Fibroblast of mammary gland (primary cell): Measurements from ENCODE around the gene SNX32.

ENCODE experiments used
- DNase-seq: peaks from one replicate; pipeline ENCODE4 v3.0.0-alpha.2; 2010; ENCODE audit warnings: low read depth
- H3K4me3 ChIP-seq: 2 replicates; pipeline ENCODE4 v1.5.1; 2011; ENCODE audit warnings: low read depth, mild to moderate bottlenecking, low read length, moderate library complexity; ENCODE audit not compliant: control insufficient read depth
- CTCF ChIP-seq: conservative IDR thresholded peaks from 2 replicates; pipeline ENCODE4 v1.5.1; 2011; ENCODE audit warnings: low read depth, low read length, inconsistent platforms; ENCODE audit not compliant: control insufficient read depth, insufficient read depth

The SNX32 gene

DNA sequence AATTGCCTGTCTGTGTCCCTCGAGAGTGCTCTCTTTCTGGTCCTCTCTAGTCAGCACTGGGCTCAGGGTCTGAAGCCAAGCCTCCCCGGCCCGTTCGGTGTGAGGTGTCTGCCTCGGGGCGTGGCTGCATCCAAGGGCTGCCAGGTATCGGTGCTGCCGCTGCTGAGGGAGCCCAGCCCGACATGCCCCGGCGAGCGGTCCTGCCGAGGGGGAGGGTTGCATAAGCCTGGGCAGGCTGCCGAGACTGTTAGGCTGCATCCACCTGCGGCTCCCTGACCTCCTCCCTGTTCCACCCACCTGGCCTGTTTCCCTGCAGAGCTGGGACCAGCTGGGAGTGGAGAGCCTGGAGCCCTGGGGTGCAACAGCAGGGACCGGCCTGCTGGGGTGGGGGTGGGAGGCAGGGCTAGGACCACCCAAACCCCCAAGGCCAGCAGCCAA is 40.6 kb upstream of the SNX32 start:
- no peak for TF ChIP-seq CTCF
- no peak overlapping the region for H3K4me3 ChIP-seq
- no peak for DNase-seq

DNA sequence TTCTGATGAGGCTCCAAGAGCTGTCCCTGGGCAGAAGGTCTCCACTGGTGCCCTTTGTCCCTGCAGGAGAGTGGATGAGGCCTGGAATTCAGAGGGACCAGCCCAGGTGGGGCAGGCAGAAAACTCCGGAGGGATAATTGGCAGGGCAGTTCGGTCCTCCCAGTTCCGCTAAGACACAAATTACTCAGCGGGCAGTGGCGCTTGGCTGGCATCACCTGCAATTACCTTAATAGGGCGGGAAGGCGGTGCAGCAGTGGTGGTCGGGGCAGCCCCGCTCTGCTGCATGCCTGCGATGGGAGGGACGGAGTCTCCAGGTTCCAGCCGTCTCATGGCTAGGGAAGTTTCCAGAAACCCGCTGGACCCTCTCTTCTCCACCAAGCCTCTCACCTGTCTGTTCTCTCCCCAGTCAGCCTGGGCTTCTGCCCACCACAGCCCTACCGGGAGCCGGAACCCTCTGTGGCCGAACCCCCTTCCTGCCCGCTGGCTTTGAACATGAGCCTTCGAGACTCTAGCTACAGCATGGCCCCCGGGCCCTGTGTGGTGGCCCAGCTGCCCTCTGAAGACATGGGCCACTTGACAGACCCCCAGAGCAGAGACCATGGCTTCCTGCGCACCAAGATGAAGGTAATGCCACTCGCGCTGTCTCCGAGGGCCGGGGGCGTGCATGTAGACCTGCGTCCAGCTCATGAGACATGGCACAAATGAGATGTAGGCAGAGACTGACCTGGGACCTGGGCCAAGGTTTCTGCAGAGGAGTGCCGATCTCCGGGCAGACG is 40.0 kb upstream of the SNX32 start:
- no peak for TF ChIP-seq CTCF
- no peak for DNase-seq
- no peak overlapping the region for H3K4me3 ChIP-seq

DNA sequence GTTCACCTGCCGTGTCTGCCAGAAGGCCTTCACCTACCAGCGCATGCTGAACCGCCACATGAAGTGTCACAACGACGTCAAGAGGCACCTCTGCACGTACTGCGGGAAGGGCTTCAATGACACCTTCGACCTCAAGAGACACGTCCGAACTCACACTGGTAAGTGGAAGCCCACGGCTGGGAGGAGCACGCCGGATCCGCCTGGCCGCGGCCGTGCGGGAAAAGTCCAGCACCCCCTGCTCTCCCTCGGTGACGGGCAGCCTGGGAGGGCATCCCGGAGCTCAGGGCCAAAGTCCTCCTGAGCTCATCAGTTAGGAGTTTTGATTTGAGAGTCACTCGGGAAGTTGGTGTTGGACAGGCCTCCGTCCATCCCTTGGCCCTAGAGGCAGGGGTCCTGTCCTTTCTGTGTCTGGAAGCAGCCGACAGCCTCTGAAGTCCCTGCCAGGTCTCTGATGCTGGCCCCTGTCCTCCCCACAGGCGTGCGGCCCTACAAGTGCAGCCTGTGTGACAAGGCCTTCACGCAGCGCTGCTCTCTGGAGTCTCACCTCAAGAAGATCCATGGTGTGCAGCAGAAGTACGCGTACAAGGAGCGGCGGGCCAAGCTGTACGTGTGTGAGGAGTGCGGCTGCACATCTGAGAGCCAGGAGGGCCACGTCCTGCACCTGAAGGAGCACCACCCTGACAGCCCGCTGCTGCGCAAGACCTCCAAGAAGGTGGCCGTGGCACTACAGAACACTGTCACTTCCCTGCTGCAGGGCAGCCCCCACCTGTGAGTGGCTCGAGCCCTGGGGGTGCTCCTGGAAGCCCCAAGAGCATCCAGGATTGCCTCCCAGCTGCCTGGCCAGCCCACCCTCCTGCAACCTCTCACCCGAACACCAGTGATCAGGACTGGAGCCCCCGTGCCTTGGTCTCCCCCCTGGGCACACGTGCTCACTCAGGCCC is 38.9 kb upstream of the SNX32 start:
- no peak for TF ChIP-seq CTCF
- H3K4me3 ChIP-seq, result no peak overlapping the region
- DNase-seq, result no peak

- TF ChIP-seq CTCF, result no peak
- no peak for DNase-seq
- H3K4me3 ChIP-seq, result no peak overlapping the region
Observed at GRCh38 chr11:65796726-65797601, 36.8 kb upstream of the SNX32 start.

DNA sequence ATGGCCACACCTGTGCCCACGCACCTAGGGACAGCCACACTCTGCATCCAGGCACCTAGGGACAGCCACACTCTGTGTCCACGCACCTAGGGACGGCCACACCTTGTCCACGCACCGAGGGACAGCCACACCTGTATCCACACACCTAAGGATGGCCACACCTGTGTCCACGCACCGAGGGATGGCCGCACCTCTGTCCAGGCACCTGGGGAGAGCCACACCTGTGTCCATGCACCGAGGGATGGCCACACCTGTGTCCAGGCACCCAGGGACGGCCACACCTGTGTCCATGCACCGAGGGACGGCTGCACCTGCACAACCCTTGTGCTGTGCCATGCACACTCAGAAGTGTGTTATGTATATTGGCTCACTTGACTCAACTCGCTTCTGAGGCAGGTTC is 36.1 kb upstream of the SNX32 start:
- H3K4me3 ChIP-seq, result no peak overlapping the region
- TF ChIP-seq CTCF, result no peak
- no peak for DNase-seq

GRCh38 chr11:65798882-65799281 is 34.9 kb upstream of the SNX32 start:
- H3K4me3 ChIP-seq, result no peak overlapping the region
- DNase-seq, result no peak
- TF ChIP-seq CTCF, result no peak
